ENCODE results near the gene PLD3. TPM values are rescaled to one million over a fixed set of nuclear protein-coding genes. Genes with fewer than 3 reads are reported as not detected.

PLD3 gene
- total and polyA plus RNA-seq, 2 experiments from 2014 or later: 181 to 490 TPM

GRCh38 chr19:40397568-40397906, 49.0 kb downstream of the PLD3 start:
- ATAC-seq (no peak), DNase-seq (ENCODE audit: low spot score) (no peak)
- Histone ChIP-seq H4K20me1 (replicated peaks; ENCODE audit: insufficient read depth) (no peaks in the 10 kb centered on the region), H3K4me1 (ENCODE audit: insufficient read depth) (no peaks in the 10 kb centered on the region), H3K4me3 (no peak overlapping the region), H2AFZ (no peak overlapping the region), H3F3A (replicated peaks; ENCODE audit: low read depth) (peaks cover 4% of the 10 kb centered on the region), H3K9me2 (ENCODE audit: insufficient read depth) (no peaks in the 10 kb centered on the region), H3K79me2 (replicated peaks; ENCODE audit: insufficient read depth) (no peaks in the 10 kb centered on the region), H3K27ac (ENCODE audit: low read depth) (no peak overlapping the region), H3K27me3 (ENCODE audit: insufficient read depth) (peaks cover 16% of the 10 kb centered on the region), H3K36me3 (ENCODE audit: insufficient read depth) (no peaks in the 10 kb centered on the region), H3K4me2 (no peak overlapping the region)
- no peaks in the 10 kb centered on the region for H3K36me3 Mint-ChIP-seq (ENCODE audit: low read depth)
- peaks cover 27% of the 10 kb centered on the region for H3K27me3 Mint-ChIP-seq (ENCODE audit: insufficient read depth, low read depth, poor library complexity)
- H3K9me3 Mint-ChIP-seq: no peaks in the 10 kb centered on the region; the same call in 1 of the 3 replicates
- TF ChIP-seq EZH2 (IDR thresholded peaks at IDR 0.05; ENCODE audit: low read depth, unreplicated experiment): no peak
- TF ChIP-seq NANOG (IDR thresholded peaks at IDR 0.05; ENCODE audit: borderline replicate concordance): no peak
- TF ChIP-seq CREB1 (CRISPR knock-in tag; IDR thresholded peaks at IDR 0.05; ENCODE audit: low read depth): no peak
- TF ChIP-seq ZNF114 (CRISPR knock-in tag; IDR thresholded peaks at IDR 0.05): no peak
- H3K4me1 Mint-ChIP-seq: peaks cover 13% of the 10 kb centered on the region
- H3K27ac Mint-ChIP-seq: no peak overlapping the region
- no peak overlapping the region for H3K4me3 Mint-ChIP-seq

- Histone ChIP-seq H3F3A (replicated peaks; ENCODE audit: low read depth) (peaks cover 4% of the 10 kb centered on the region), H3K27me3 (ENCODE audit: insufficient read depth) (peaks cover 16% of the 10 kb centered on the region), H3K4me1 (ENCODE audit: insufficient read depth) (no peaks in the 10 kb centered on the region), H2AFZ (no peak overlapping the region), H3K79me2 (replicated peaks; ENCODE audit: insufficient read depth) (no peaks in the 10 kb centered on the region), H3K27ac (ENCODE audit: low read depth) (no peak overlapping the region), H3K9me2 (ENCODE audit: insufficient read depth) (no peaks in the 10 kb centered on the region), H4K20me1 (replicated peaks; ENCODE audit: insufficient read depth) (no peaks in the 10 kb centered on the region), H3K36me3 (ENCODE audit: insufficient read depth) (no peaks in the 10 kb centered on the region), H3K4me3 (peak overlapping the region; percentile 43), H3K4me2 (peak overlapping the region; percentile 72)
- peak; percentile 88 for ATAC-seq
- H3K27me3 Mint-ChIP-seq (ENCODE audit: insufficient read depth, low read depth, poor library complexity): peaks cover 27% of the 10 kb centered on the region
- H3K4me1 Mint-ChIP-seq: peaks cover 13% of the 10 kb centered on the region
- peak; percentile 97 for DNase-seq (ENCODE audit: low spot score)
- TF ChIP-seq NANOG (IDR thresholded peaks at IDR 0.05; ENCODE audit: borderline replicate concordance) (no peak), POLR2AphosphoS5 (IDR thresholded peaks at IDR 0.05; ENCODE audit: low read depth) (0 out of 2 replicates have a peak, but pooled peaks have one; percentile 18)
- no peaks in the 10 kb centered on the region; the same call in 1 of the 3 replicates for H3K9me3 Mint-ChIP-seq
- H3K36me3 Mint-ChIP-seq (ENCODE audit: low read depth): peaks cover 2% of the 10 kb centered on the region; the same call in 1 of the 3 replicates
- no peak overlapping the region for H3K27ac Mint-ChIP-seq
- H3K4me3 Mint-ChIP-seq: peak overlapping the region; percentile 45
Measured at GRCh38 chr19:40398417-40399131, 50.1 kb downstream of the PLD3 start.

GRCh38 chr19:40400559-40400958, 52.1 kb downstream of the PLD3 start:
- no peak overlapping the region for H3K27ac Mint-ChIP-seq
- DNase-seq (ENCODE audit: low spot score): no peak
- TF ChIP-seq CTCF (conservative IDR thresholded peaks at IDR 0.05; ENCODE audit: low read depth in 2 of 2) (no peak), ZNF114 (CRISPR knock-in tag; IDR thresholded peaks at IDR 0.05) (no peak), ZNF331 (CRISPR knock-in tag; IDR thresholded peaks at IDR 0.05; ENCODE audit: low read depth) (no peak), POLR2AphosphoS5 (IDR thresholded peaks at IDR 0.05; ENCODE audit: low read depth) (no peak), CREB1 (CRISPR knock-in tag; IDR thresholded peaks at IDR 0.05; ENCODE audit: low read depth) (no peak), STAT1 (IDR thresholded peaks at IDR 0.05; ENCODE audit: unreplicated experiment) (no peak), EZH2 (IDR thresholded peaks at IDR 0.05; ENCODE audit: low read depth, unreplicated experiment) (no peak), EZH2phosphoT487 (IDR thresholded peaks at IDR 0.05; ENCODE audit: unreplicated experiment) (no peak), NANOG (IDR thresholded peaks at IDR 0.05; ENCODE audit: borderline replicate concordance) (no peak), ETS1 (IDR thresholded peaks at IDR 0.05) (no peak)

More at GRCh38 chr19:40400559-40400958, 52.1 kb downstream of the PLD3 start:
- peaks cover 6% of the 10 kb centered on the region; the same call in 1 of the 2 replicates for H3K4me1 ChIP-seq (ENCODE audit: insufficient read depth)
- H3K27me3 ChIP-seq (ENCODE audit: insufficient read depth): peaks cover 16% of the 10 kb centered on the region
- no peak overlapping the region for H3K27ac ChIP-seq (ENCODE audit: low read depth)
- peaks cover 21% of the 10 kb centered on the region for H3K4me1 Mint-ChIP-seq
- H4K20me1 ChIP-seq (replicated peaks; ENCODE audit: insufficient read depth): no peaks in the 10 kb centered on the region
- H3K79me2 ChIP-seq (replicated peaks; ENCODE audit: insufficient read depth): no peaks in the 10 kb centered on the region
- no peaks in the 10 kb centered on the region; the same call in 1 of the 3 replicates for H3K9me3 Mint-ChIP-seq
- ATAC-seq: no peak
- no peak overlapping the region for H2AFZ ChIP-seq
- no peaks in the 10 kb centered on the region for H3K36me3 ChIP-seq (ENCODE audit: insufficient read depth)
- H3K4me2 ChIP-seq: no peak overlapping the region
- no peak overlapping the region; the same call in 2 of the 3 replicates for H3K4me3 Mint-ChIP-seq
- H3F3A ChIP-seq (replicated peaks; ENCODE audit: low read depth): peaks cover 8% of the 10 kb centered on the region
- H3K27me3 Mint-ChIP-seq (ENCODE audit: insufficient read depth, low read depth, poor library complexity): peaks cover 30% of the 10 kb centered on the region
- no peaks in the 10 kb centered on the region for H3K9me2 ChIP-seq (ENCODE audit: insufficient read depth)
- H3K4me3 ChIP-seq: no peak overlapping the region
- H3K36me3 Mint-ChIP-seq (ENCODE audit: low read depth): peaks cover 2% of the 10 kb centered on the region; the same call in 1 of the 3 replicates
